ENCODE measurements around the gene SYT14.

GRCh38 chr1:210132582-210132981 lies 194.6 kb downstream of the SYT14 start:
- TF ChIP-seq CTCF (IDR thresholded peaks at IDR 0.05) (no peak), ZFX (IDR thresholded peaks at IDR 0.05; ENCODE audit: borderline replicate concordance) (no peak)
